GM10266 (cell line): ENCODE results near the gene FAM180B.

Experiments
- DNase-seq: peaks from one replicate; pipeline ENCODE4 v3.0.0; 2012; ENCODE audit errors: extremely low spot score
- TF ChIP-seq, protein P1 (sequence below): IDR thresholded peaks from 2 replicates; pipeline ENCODE4 v1.5.1; 2012; ENCODE audit warnings: mild to moderate bottlenecking, low read depth; ENCODE audit not compliant: control insufficient read depth, insufficient read depth; ENCODE audit errors: missing control alignments

Gene FAM180B

DNA sequence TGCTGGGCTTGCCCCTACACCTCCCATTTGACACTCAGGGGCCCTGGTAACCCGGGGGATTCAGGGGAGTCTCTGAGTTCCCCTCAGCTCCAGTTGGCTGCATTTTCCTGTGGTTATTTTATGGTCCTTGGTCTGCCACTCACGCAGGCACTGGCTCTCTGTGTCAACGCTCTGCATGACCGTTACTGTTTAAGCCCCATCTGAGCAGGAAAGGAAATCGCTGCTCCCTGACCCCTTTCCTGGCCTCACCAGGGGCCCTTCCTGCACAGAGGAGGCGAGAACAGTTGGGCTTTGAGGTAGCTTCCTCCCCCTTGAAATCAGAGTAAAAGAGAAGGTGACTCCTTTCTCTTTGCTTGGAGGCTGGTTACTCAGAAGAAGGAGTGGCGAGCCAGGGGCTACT, 5.3 kb downstream of the FAM180B start:
- DNase-seq = peak; percentile 64
- TF ChIP-seq, protein P1, sequence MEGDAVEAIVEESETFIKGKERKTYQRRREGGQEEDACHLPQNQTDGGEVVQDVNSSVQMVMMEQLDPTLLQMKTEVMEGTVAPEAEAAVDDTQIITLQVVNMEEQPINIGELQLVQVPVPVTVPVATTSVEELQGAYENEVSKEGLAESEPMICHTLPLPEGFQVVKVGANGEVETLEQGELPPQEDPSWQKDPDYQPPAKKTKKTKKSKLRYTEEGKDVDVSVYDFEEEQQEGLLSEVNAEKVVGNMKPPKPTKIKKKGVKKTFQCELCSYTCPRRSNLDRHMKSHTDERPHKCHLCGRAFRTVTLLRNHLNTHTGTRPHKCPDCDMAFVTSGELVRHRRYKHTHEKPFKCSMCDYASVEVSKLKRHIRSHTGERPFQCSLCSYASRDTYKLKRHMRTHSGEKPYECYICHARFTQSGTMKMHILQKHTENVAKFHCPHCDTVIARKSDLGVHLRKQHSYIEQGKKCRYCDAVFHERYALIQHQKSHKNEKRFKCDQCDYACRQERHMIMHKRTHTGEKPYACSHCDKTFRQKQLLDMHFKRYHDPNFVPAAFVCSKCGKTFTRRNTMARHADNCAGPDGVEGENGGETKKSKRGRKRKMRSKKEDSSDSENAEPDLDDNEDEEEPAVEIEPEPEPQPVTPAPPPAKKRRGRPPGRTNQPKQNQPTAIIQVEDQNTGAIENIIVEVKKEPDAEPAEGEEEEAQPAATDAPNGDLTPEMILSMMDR = no peak

GRCh38 chr11:47592251-47592650, 5.8 kb downstream of the FAM180B start:
- DNase-seq = no peak
- TF ChIP-seq, protein P1 = no peak

DNA sequence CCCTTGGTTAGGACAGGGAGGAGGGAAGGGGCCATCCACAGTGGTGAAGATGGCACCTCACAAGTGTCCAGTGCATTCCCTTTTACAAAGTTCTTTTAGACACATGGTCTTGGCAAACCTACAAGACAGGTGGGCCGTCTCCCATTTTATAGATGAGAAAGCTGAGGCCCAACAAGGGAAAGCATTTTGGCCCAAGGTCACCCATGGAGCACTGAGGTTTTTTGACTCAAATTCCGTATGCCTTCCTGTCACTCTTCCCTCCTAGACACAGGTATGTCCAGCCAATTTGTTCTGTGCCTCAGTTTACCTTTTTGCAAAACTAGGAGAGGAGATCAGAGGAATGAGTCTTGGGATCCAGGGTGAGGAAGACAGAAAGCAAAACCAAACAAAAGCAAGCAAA, 6.5 kb downstream of the FAM180B start:
- TF ChIP-seq, protein P1 = no peak
- DNase-seq = no peak

- TF ChIP-seq, protein P1 = no peak
- DNase-seq = no peak
Observed at GRCh38 chr11:47593492-47593933, 7.0 kb downstream of the FAM180B start.

DNA sequence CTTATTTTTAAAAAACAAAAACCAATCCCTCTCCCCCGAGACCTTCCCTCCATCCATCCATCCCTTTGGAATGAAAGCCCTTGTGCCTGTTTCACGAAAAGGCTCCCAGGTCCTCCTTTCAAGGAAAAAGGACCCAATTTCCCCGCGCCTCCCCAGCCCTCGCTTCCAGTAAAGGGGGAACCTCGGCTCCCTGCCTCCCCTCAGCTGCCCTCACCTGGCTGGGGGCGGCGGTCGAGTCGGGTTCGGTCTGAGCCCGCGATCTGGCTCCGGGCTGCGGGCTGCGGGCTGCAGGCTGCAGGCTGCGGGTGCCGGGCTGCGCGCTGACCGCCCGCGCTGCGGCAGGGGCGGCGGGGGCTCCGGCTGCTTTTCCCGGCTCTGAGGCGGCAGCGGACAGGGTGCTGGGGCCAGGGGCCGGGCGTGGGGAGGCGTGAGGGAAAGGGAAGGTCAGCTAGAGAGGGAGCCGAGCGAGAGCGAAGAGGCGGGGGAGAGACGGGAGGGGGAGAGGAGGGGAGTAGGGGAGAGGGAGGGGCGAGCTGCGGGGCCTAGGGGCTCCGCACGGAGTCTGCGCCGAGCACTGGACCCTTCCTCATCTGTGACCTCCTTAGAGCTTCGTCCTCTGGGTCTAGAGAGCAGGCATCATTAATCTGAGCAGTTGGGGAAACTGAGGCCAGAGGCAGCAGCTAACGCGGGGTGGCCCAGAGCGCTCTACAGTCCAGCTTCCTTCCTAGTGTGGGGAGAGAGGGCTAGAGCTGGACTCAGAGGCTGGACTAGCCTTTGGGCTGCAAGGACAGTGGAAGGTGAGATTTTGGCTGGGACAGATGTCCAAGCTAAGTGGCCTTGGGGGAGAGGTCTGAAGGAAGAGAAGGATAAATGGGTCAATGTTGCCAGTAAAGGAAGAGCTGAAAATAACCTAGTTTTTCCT, 7.7 kb downstream of the FAM180B start, which contains the start of gene C1QTNF4:
C1QTNF4 (minus strand) TSS at position 478 of the 922 bp plus-strand sequence. CDS start 3,601 bp downstream, outside the sequence.
- no peak for DNase-seq
- TF ChIP-seq, protein P1 = no peak

DNA sequence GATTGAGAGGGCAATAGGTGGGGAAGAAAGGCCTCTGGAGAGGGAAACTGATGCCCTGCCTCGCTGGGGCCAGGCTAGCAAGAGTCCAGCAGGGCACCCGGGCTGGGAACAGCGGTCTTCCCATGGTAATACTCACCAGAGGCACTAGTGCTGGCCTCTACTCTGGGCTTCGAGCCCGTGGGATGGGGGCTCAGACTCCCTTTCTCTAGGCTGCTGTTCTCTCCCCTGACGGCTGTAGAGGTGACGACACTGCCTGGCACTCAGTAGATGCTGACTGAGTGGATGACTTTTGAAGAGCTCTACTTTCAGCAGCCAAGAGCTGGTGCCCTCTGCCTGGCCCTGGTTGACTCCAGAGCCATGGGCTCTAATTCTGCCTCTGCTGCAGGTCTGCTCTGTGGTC, 8.6 kb downstream of the FAM180B start:
- no peak for DNase-seq
- TF ChIP-seq, protein P1 = no peak

DNA sequence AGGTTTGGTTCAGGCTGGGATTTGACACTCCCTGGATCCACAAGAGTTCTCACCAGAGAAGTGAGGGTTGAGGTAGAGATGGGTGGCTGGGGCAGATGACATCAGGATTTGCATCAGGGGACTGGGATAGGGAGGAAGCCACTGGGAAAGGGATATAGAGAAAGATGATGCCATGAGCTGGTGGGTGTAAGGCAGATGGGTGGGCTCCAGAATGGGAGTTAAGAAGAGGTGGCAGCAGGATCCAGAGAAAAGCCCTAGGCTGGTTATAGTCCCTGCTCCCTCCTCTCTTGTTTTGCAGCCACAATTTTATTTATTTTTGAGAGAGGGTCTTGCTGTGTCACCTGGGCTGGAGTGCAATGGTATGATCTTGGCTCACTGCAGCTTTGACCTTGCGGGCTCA, 9.5 kb downstream of the FAM180B start:
- DNase-seq = no peak
- TF ChIP-seq, protein P1 = no peak
